ENCODE measurements around the gene TRAF2.

The TRAF2 gene

GRCh38 chr9:136952876-136953770 is 66.8 kb downstream of the TRAF2 start:
- Histone ChIP-seq H3K4me1 (no peaks in the 10 kb centered on the region), H3K4me2 (ENCODE audit: low read length) (no peak overlapping the region), H3K9ac (no peak overlapping the region), H3K4me3 (ENCODE audit: low read depth, low read length) (no peak overlapping the region), H2AFZ (no peak overlapping the region), H3K79me2 (no peaks in the 10 kb centered on the region), H3K27me3 (ENCODE audit: control insufficient read depth, insufficient read depth, low read length) (no peaks in the 10 kb centered on the region), H3K36me3 (ENCODE audit: control insufficient read depth, insufficient read depth, low read length) (no peaks in the 10 kb centered on the region), H3K27ac (no peak overlapping the region), H3K9me3 (ENCODE audit: control insufficient read depth, low read length) (no peaks in the 10 kb centered on the region)
- no peak for TF ChIP-seq CTCF (IDR thresholded peaks at IDR 0.05)

- Histone ChIP-seq H3K4me2 (ENCODE audit: low read length) (no peak overlapping the region), H3K27ac (no peak overlapping the region), H3K36me3 (ENCODE audit: control insufficient read depth, insufficient read depth, low read length) (no peaks in the 10 kb centered on the region), H3K4me1 (no peaks in the 10 kb centered on the region), H3K79me2 (no peaks in the 10 kb centered on the region), H3K4me3 (ENCODE audit: low read depth, low read length) (no peak overlapping the region), H2AFZ (no peak overlapping the region), H3K9me3 (ENCODE audit: control insufficient read depth, low read length) (no peaks in the 10 kb centered on the region), H3K9ac (no peak overlapping the region), H3K27me3 (ENCODE audit: control insufficient read depth, insufficient read depth, low read length) (no peaks in the 10 kb centered on the region)
- no peak for TF ChIP-seq CTCF (IDR thresholded peaks at IDR 0.05)
These were observed 67.5 kb downstream of the TRAF2 start for GRCh38 chr9:136953771-136954269.

- no peaks in the 10 kb centered on the region for H3K27me3 ChIP-seq (ENCODE audit: control insufficient read depth, insufficient read depth, low read length)
- no peak overlapping the region for H3K9ac ChIP-seq
- H3K4me3 ChIP-seq (ENCODE audit: low read depth, low read length) = no peak overlapping the region
- no peaks in the 10 kb centered on the region for H3K36me3 ChIP-seq (ENCODE audit: control insufficient read depth, insufficient read depth, low read length)
- no peaks in the 10 kb centered on the region for H3K79me2 ChIP-seq
- no peak overlapping the region for H3K27ac ChIP-seq
- no peaks in the 10 kb centered on the region for H3K4me1 ChIP-seq
- H3K9me3 ChIP-seq (ENCODE audit: control insufficient read depth, low read length) = no peaks in the 10 kb centered on the region
- no peak for TF ChIP-seq CTCF (IDR thresholded peaks at IDR 0.05)
- H3K4me2 ChIP-seq (ENCODE audit: low read length) = no peak overlapping the region
- H2AFZ ChIP-seq = no peak overlapping the region
These were observed 68.2 kb downstream of the TRAF2 start for GRCh38 chr9:136954270-136955083.

GRCh38 chr9:136955202-136955942 is 69.1 kb downstream of the TRAF2 start:
- H3K27me3 ChIP-seq (ENCODE audit: control insufficient read depth, insufficient read depth, low read length) = no peaks in the 10 kb centered on the region
- no peaks in the 10 kb centered on the region for H3K79me2 ChIP-seq
- no peak overlapping the region for H3K4me3 ChIP-seq (ENCODE audit: low read depth, low read length)
- H3K4me1 ChIP-seq = no peaks in the 10 kb centered on the region
- H3K9ac ChIP-seq = no peak overlapping the region
- no peak overlapping the region for H2AFZ ChIP-seq
- H3K36me3 ChIP-seq (ENCODE audit: control insufficient read depth, insufficient read depth, low read length) = no peaks in the 10 kb centered on the region
- no peaks in the 10 kb centered on the region for H3K9me3 ChIP-seq (ENCODE audit: control insufficient read depth, low read length)
- no peak for TF ChIP-seq CTCF (IDR thresholded peaks at IDR 0.05)
- no peak overlapping the region for H3K4me2 ChIP-seq (ENCODE audit: low read length)
- no peak overlapping the region for H3K27ac ChIP-seq

Measured in parathyroid adenoma (tissue), 2 donors.